ENCODE data around the gene MADD. TPM values are rescaled to one million over a fixed set of nuclear protein-coding genes. Genes with fewer than 3 reads are reported as not detected.

Gene MADD
- total RNA-seq, 1 experiment from 2014 or later, result 26.4 TPM

DNA sequence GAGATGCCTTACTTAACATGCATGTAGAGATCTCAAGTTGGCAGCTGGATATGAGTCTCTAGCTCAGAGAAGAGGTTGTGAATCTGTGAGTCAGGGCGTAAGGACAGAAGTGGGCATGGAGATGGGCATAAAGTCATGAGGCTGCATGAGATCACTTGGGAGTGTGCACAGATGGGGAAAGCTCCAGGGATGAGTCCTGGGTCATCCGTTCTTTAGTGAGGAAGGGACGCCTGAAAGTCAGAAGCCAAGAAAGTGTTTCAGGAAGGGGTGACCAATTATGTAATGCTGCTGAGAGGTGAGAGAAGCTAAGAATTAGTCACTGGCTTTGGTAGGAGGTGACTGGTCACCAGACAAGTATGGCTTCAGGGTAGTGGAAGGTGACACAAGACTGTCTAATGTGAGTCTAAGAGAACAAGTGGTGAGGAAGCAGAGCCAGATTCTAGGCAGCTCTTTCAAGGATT is 28.1 kb upstream of the MADD start:
- TF ChIP-seq, protein P1, sequence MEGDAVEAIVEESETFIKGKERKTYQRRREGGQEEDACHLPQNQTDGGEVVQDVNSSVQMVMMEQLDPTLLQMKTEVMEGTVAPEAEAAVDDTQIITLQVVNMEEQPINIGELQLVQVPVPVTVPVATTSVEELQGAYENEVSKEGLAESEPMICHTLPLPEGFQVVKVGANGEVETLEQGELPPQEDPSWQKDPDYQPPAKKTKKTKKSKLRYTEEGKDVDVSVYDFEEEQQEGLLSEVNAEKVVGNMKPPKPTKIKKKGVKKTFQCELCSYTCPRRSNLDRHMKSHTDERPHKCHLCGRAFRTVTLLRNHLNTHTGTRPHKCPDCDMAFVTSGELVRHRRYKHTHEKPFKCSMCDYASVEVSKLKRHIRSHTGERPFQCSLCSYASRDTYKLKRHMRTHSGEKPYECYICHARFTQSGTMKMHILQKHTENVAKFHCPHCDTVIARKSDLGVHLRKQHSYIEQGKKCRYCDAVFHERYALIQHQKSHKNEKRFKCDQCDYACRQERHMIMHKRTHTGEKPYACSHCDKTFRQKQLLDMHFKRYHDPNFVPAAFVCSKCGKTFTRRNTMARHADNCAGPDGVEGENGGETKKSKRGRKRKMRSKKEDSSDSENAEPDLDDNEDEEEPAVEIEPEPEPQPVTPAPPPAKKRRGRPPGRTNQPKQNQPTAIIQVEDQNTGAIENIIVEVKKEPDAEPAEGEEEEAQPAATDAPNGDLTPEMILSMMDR (conservative IDR thresholded peaks at IDR 0.05; ENCODE audit: low read depth, low read length), result no peak
- TF ChIP-seq EZH2phosphoT487 (IDR thresholded peaks at IDR 0.05; ENCODE audit: borderline replicate concordance, low read length) (no peak), EZH2 (IDR thresholded peaks at IDR 0.05; ENCODE audit: low read length, unreplicated experiment) (no peak)
- BruUV-seq (replicated peaks), result no TSS peak
- peaks cover 2% of the 10 kb centered on the region for H3K4me1 ChIP-seq (ENCODE audit: insufficient read depth, low read length)
- H3K27ac ChIP-seq (ENCODE audit: low read length), result no peak overlapping the region
- no peak overlapping the region for H2AFZ ChIP-seq (ENCODE audit: low read length)
- peaks cover 1% of the 10 kb centered on the region; the same call in 1 of the 2 replicates for H3K79me2 ChIP-seq (ENCODE audit: low read length)
- H4K20me1 ChIP-seq (ENCODE audit: low read length), result no peaks in the 10 kb centered on the region
- H3F3A ChIP-seq (ENCODE audit: low read length, unreplicated experiment), result no peaks in the 10 kb centered on the region
- DNase-seq, result peak; percentile 19
- no peaks in the 10 kb centered on the region for H3K9me3 ChIP-seq (ENCODE audit: low read length)
- H3K27me3 ChIP-seq (ENCODE audit: low read length), result no peaks in the 10 kb centered on the region
- H3K9me2 ChIP-seq (replicated peaks; ENCODE audit: low read length), result no peaks in the 10 kb centered on the region
- ChIA-PET CTCF (interaction anchor here (0.6 kb wide), 1 partner anchor 57 kb away, joined by 4 read pairs; no protein-coding TSS in a partner anchor), POLR2A (ENCODE audit: unreplicated experiment) (no interaction called here)
- intact Hi-C loops (cut with micrococcal nuclease), result no loop called here
- no peak for ATAC-seq
- H3K36me3 ChIP-seq (ENCODE audit: low read depth, low read length), result peaks cover 8% of the 10 kb centered on the region; the same call in 1 of the 2 replicates
- no peak overlapping the region for H3K4me3 ChIP-seq (ENCODE audit: low read length)
- no peak overlapping the region for H3K4me2 ChIP-seq (ENCODE audit: low read length)
- H3K9ac ChIP-seq (ENCODE audit: low read length), result no peak overlapping the region

DNA sequence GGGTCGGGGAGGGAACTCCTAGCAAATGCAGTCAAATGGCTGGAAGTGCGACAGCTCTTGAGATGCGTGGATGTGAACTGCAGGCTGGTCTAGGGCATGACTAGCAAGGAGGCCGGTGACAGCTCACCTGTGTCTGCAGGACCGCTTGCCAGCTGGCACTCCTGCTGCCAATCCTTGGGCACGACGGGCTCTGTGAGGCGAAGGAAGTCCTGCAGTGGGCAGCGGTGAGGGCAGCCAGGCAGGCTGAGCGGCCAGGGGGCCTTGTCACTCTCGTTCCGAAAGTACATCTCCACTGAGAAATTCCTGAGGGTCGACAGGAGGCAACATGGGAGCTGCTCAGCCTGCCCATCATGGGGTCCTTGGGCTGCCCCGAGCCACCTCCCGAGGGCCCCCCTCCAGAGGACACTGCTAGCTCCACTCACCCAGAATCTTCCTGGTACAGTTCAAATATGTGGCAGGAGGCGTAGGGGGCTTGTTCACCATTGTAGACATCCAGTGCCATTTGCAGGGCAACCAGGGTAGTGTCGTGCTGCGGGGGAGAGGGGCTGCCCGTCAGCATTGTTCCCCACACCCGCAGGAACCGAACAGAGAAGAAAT is 27.2 kb upstream of the MADD start:
- CTCF ChIA-PET, result no interaction called here
- Histone ChIP-seq H3K27me3 (ENCODE audit: low read length) (no peaks in the 10 kb centered on the region), H3K4me3 (ENCODE audit: low read length) (no peak overlapping the region), H3K36me3 (ENCODE audit: low read depth, low read length) (peaks cover 7% of the 10 kb centered on the region; the same call in 1 of the 2 replicates), H3K4me1 (ENCODE audit: insufficient read depth, low read length) (peaks cover 3% of the 10 kb centered on the region; the same call in 1 of the 2 replicates), H3K4me2 (ENCODE audit: low read length) (no peak overlapping the region), H3K9ac (ENCODE audit: low read length) (no peak overlapping the region), H4K20me1 (ENCODE audit: low read length) (no peaks in the 10 kb centered on the region), H3F3A (ENCODE audit: low read length, unreplicated experiment) (no peaks in the 10 kb centered on the region), H3K79me2 (ENCODE audit: low read length) (peaks cover 10% of the 10 kb centered on the region), H3K9me2 (replicated peaks; ENCODE audit: low read length) (no peaks in the 10 kb centered on the region), H2AFZ (ENCODE audit: low read length) (no peak overlapping the region), H3K9me3 (ENCODE audit: low read length) (no peaks in the 10 kb centered on the region), H3K27ac (ENCODE audit: low read length) (no peak overlapping the region)
- POLR2A ChIA-PET (ENCODE audit: unreplicated experiment), result no interaction called here
- intact Hi-C loops (cut with micrococcal nuclease), result no loop called here
- no peak for ATAC-seq
- DNase-seq, result no peak
- BruUV-seq (replicated peaks), result no TSS peak
- TF ChIP-seq EZH2phosphoT487 (IDR thresholded peaks at IDR 0.05; ENCODE audit: borderline replicate concordance, low read length), result no peak
- TF ChIP-seq, protein P1 (conservative IDR thresholded peaks at IDR 0.05; ENCODE audit: low read depth, low read length), result no peak
- TF ChIP-seq EZH2 (IDR thresholded peaks at IDR 0.05; ENCODE audit: low read length, unreplicated experiment), result no peak

DNA sequence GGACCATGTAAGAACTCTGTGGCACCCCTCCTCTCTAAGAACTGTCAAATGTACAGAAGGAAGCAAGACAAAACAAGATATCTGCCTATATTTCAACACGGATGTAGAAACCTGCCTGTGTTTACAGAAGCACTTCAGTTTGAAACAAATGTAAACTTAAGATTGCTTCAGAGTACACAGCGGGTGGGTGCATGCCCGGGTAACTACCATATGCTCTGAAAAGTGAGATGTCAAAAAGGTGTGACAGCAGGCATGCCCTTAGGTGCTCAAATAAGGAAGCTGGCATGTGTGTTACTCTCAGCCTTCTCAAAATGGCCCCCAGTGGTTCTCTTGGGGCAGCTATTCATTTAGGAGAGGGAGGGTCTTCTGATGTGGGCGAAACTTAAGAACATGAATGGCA is 26.5 kb upstream of the MADD start:
- H3K9ac ChIP-seq (ENCODE audit: low read length), result no peak overlapping the region
- H3K36me3 ChIP-seq (ENCODE audit: low read depth, low read length), result peaks cover 6% of the 10 kb centered on the region; the same call in 1 of the 2 replicates
- H3K9me2 ChIP-seq (replicated peaks; ENCODE audit: low read length), result no peaks in the 10 kb centered on the region
- H3K27ac ChIP-seq (ENCODE audit: low read length), result no peak overlapping the region
- ChIA-PET CTCF (interaction anchor here (0.8 kb wide), 1 partner anchor 10 kb away, joined by 3 read pairs; no protein-coding TSS in a partner anchor), POLR2A (ENCODE audit: unreplicated experiment) (no interaction called here)
- no peaks in the 10 kb centered on the region for H4K20me1 ChIP-seq (ENCODE audit: low read length)
- H3K79me2 ChIP-seq (ENCODE audit: low read length), result peaks cover 15% of the 10 kb centered on the region
- no peak for ATAC-seq
- peaks cover 7% of the 10 kb centered on the region; the same call in 1 of the 2 replicates for H3K4me1 ChIP-seq (ENCODE audit: insufficient read depth, low read length)
- TF ChIP-seq EZH2 (IDR thresholded peaks at IDR 0.05; ENCODE audit: low read length, unreplicated experiment) (no peak), EZH2phosphoT487 (IDR thresholded peaks at IDR 0.05; ENCODE audit: borderline replicate concordance, low read length) (no peak)
- TF ChIP-seq, protein P1 (conservative IDR thresholded peaks at IDR 0.05; ENCODE audit: low read depth, low read length), result no peak
- H2AFZ ChIP-seq (ENCODE audit: low read length), result no peak overlapping the region
- H3K4me3 ChIP-seq (ENCODE audit: low read length), result no peak overlapping the region
- H3K27me3 ChIP-seq (ENCODE audit: low read length), result no peaks in the 10 kb centered on the region
- H3K9me3 ChIP-seq (ENCODE audit: low read length), result no peaks in the 10 kb centered on the region
- intact Hi-C loops (cut with micrococcal nuclease), result no loop called here
- DNase-seq, result no peak
- H3K4me2 ChIP-seq (ENCODE audit: low read length), result no peak overlapping the region
- no peaks in the 10 kb centered on the region for H3F3A ChIP-seq (ENCODE audit: low read length, unreplicated experiment)
- no TSS peak for BruUV-seq (replicated peaks)
